ENCODE results near the gene PIK3C2G.

DNA sequence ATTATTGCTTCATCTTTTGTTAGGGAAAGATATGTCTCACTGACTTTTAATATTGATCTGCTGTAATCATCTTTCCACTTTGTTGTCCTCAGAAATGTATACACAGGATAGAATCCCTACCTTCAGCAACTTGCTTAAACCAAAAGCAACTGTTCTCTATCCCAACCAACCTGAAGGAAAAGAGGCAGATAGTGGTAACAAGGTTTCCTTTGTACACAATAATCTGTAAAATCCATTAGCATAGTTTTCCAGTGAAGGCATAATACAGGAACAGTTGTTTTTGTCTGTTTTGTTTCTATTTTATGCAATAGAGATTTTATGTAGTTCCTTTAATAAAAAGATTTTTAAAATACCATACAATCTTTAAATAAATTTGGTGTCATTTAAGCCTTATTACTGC is 170.5 kb downstream of the PIK3C2G start:
- TF ChIP-seq, protein P1, sequence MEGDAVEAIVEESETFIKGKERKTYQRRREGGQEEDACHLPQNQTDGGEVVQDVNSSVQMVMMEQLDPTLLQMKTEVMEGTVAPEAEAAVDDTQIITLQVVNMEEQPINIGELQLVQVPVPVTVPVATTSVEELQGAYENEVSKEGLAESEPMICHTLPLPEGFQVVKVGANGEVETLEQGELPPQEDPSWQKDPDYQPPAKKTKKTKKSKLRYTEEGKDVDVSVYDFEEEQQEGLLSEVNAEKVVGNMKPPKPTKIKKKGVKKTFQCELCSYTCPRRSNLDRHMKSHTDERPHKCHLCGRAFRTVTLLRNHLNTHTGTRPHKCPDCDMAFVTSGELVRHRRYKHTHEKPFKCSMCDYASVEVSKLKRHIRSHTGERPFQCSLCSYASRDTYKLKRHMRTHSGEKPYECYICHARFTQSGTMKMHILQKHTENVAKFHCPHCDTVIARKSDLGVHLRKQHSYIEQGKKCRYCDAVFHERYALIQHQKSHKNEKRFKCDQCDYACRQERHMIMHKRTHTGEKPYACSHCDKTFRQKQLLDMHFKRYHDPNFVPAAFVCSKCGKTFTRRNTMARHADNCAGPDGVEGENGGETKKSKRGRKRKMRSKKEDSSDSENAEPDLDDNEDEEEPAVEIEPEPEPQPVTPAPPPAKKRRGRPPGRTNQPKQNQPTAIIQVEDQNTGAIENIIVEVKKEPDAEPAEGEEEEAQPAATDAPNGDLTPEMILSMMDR (IDR thresholded peaks at IDR 0.05): no peak
- TF ChIP-seq POLR2A (IDR thresholded peaks at IDR 0.05): no peak

Data from testis (tissue), 2 donors.